GM12878 (cell line): Measurements from ENCODE around the gene IFNA14. TPM values are rescaled to one million over a fixed set of nuclear protein-coding genes. Genes with fewer than 3 reads are reported as not detected.

Experiments used
- BHLHE40 ChIP-seq, 2 experiments: fragments of 450-650 bp in 1 of 2; IDR thresholded peaks; 2 replicates each; pipeline ENCODE4 v1.6.1; 2011 to 2017; ENCODE audit warnings: low read depth in 2 of 2, borderline replicate concordance in 1 of 2, improper control_type of control experiment in 1 of 2, low read length in 1 of 2, mild to moderate bottlenecking in 1 of 2
- GATAD2B ChIP-seq: fragments of 450-650 bp; conservative IDR thresholded peaks from 2 replicates; pipeline ENCODE4 v1.6.1; 2017; ENCODE audit warnings: low read depth, mild to moderate bottlenecking, moderate library complexity
- HDAC2 ChIP-seq: fragments of 200-600 bp; sonication (generic); IDR thresholded peaks from 2 replicates; pipeline ENCODE4 v1.6.1; 2017
- HDAC6 ChIP-seq: fragments of 200-600 bp; sonication (generic); IDR thresholded peaks from one replicate; pipeline ENCODE4 v1.8.0; 2017; ENCODE audit warnings: antibody characterized with exemption; ENCODE audit not compliant: unreplicated experiment
- MTA2 ChIP-seq: fragments of 450-650 bp; IDR thresholded peaks from 2 replicates; pipeline ENCODE4 v1.6.1; 2016; ENCODE audit warnings: low read depth, mild to moderate bottlenecking, moderate library complexity
- NBN ChIP-seq: fragments of 450-650 bp; IDR thresholded peaks from 2 replicates; pipeline ENCODE4 v1.6.1; 2016
- NFXL1 ChIP-seq: fragments of 450-650 bp; IDR thresholded peaks from 2 replicates; pipeline ENCODE4 v1.6.1; 2017; ENCODE audit warnings: antibody characterized with exemption, mild to moderate bottlenecking, borderline replicate concordance
- RBBP5 ChIP-seq: fragments of 200-600 bp; sonication (generic); conservative IDR thresholded peaks from 2 replicates; pipeline ENCODE4 v1.6.1; 2016
- RELA ChIP-seq: fragments of 450-650 bp; IDR thresholded peaks from 2 replicates; pipeline ENCODE4 v1.8.0; 2014; ENCODE audit warnings: borderline replicate concordance; ENCODE audit not compliant: partially characterized antibody
- TARDBP ChIP-seq: IDR thresholded peaks from 2 replicates; pipeline ENCODE4 v1.6.1; 2016; ENCODE audit warnings: borderline replicate concordance
- polyA plus RNA-seq, 11 experiments: library from polyadenylated mRNA; depleted of rRNA in 4 of 11; unstranded in 6 of 11; stranded (reverse) in 5 of 11; fragments of >200 nt; fragmentation: Nextera tagmentation in 4 of 11; fragmentation: Illumina TruSeq in 1 of 11; extraction: Ambion mirVana in 4 of 11; extraction: Trizol in 1 of 11; gene quantifications; 1 replicate in 1 of 11; 2 replicates in 10 of 11; pipeline versions ENCODE4 v1.2.1 to v1.2.3, GENCODE V29; 2011 to 2016; ENCODE audit warnings: inconsistent platforms in 2 of 11, missing spikeins in 2 of 11, low read depth in 1 of 11
- total RNA-seq, 4 experiments: library from RNA; depleted of rRNA in 3 of 4; stranded (reverse); fragments of >200 nt in 3 of 4; fragmentation: Illumina TruSeq in 1 of 4; extraction: Trizol in 1 of 4; gene quantifications; 2 replicates each; pipeline versions ENCODE4 v1.2.1 to v1.2.3, GENCODE V29; 2013 to 2021
- TF ChIP-seq, protein P1 (sequence below): fragments of 450-650 bp; IDR thresholded peaks from 2 replicates; pipeline ENCODE4 v1.6.1; 2016; ENCODE audit warnings: mild to moderate bottlenecking
- TF ChIP-seq, protein P2 (sequence below): fragments of 450-650 bp; conservative IDR thresholded peaks from 2 replicates; pipeline ENCODE4 v1.6.1; 2017; ENCODE audit warnings: mild to moderate bottlenecking, moderate library complexity
- TF ChIP-seq, protein P3 (sequence below): IDR thresholded peaks from 2 replicates; pipeline ENCODE4 v1.6.1; 2012; ENCODE audit warnings: low read depth, low read length, improper control_type of control experiment
- TF ChIP-seq, protein P4 (sequence below): IDR thresholded peaks from 2 replicates; pipeline ENCODE4 v1.6.1; 2011; ENCODE audit warnings: mild to moderate bottlenecking, low read depth, low read length, moderate library complexity; ENCODE audit not compliant: insufficient replicate concordance
- TF ChIP-seq, protein P5 (sequence below): fragments of 450-650 bp; IDR thresholded peaks from 2 replicates; pipeline ENCODE4 v1.6.1; 2017; ENCODE audit warnings: mild to moderate bottlenecking, moderate library complexity
- TF ChIP-seq, protein P6 (sequence below): fragments of 450-650 bp; formaldehyde crosslinking; IDR thresholded peaks from 2 replicates; pipeline ENCODE4 v1.4.0; 2022; ENCODE audit warnings: mild to moderate bottlenecking, moderate library complexity

Gene IFNA14
- total and polyA plus RNA-seq, 10 of the 15 experiments (the other 5 are each of a cell fraction or from before 2014, with no cell fraction given): not detected

DNA sequence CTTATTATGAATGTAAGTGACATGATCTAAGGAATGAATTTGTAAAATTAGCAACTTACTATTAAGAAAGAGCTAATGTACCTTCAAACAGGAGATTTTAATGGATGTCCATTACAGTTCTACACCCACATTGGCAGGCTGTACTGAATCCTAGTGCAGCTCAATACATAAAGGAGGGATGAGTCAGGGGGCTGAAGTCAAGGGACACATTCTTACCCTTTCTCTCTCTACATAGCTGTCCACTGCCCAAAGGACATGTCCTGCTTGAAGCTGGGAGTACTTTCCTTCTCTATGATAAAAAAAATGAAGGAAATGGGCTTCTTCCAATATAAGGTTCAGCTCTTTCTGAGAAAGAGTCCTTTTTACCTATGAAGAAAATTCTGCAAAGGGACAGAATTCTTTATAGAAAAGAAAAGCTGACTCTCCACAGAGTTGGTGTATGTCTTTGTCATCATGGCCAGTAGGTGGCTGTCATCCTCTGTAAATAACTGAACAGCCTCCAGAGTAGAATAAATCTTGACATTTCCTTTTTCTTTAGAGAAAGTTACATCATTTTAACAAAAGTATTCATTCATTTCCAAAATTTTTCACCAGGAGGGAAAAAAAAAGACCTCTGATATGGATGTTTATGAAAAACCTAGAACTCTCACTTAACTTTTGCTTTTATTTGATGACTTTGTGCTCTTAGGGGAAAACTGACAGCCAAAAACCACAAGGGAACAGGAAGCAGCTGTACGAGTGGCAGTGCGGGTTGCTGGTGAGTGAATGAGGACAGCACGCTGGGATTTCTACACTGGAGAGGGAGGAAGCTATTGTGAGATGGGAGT lies 13.1 kb upstream of the IFNA14 start (continued):
- TF ChIP-seq, protein P1, sequence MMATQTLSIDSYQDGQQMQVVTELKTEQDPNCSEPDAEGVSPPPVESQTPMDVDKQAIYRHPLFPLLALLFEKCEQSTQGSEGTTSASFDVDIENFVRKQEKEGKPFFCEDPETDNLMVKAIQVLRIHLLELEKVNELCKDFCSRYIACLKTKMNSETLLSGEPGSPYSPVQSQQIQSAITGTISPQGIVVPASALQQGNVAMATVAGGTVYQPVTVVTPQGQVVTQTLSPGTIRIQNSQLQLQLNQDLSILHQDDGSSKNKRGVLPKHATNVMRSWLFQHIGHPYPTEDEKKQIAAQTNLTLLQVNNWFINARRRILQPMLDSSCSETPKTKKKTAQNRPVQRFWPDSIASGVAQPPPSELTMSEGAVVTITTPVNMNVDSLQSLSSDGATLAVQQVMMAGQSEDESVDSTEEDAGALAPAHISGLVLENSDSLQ: peak; percentile 22; the same call in 1 of the 2 replicates
- no peak for TF ChIP-seq NBN
- TF ChIP-seq, protein P2, sequence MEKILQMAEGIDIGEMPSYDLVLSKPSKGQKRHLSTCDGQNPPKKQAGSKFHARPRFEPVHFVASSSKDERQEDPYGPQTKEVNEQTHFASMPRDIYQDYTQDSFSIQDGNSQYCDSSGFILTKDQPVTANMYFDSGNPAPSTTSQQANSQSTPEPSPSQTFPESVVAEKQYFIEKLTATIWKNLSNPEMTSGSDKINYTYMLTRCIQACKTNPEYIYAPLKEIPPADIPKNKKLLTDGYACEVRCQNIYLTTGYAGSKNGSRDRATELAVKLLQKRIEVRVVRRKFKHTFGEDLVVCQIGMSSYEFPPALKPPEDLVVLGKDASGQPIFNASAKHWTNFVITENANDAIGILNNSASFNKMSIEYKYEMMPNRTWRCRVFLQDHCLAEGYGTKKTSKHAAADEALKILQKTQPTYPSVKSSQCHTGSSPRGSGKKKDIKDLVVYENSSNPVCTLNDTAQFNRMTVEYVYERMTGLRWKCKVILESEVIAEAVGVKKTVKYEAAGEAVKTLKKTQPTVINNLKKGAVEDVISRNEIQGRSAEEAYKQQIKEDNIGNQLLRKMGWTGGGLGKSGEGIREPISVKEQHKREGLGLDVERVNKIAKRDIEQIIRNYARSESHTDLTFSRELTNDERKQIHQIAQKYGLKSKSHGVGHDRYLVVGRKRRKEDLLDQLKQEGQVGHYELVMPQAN: no peak
- TF ChIP-seq, protein P3, sequence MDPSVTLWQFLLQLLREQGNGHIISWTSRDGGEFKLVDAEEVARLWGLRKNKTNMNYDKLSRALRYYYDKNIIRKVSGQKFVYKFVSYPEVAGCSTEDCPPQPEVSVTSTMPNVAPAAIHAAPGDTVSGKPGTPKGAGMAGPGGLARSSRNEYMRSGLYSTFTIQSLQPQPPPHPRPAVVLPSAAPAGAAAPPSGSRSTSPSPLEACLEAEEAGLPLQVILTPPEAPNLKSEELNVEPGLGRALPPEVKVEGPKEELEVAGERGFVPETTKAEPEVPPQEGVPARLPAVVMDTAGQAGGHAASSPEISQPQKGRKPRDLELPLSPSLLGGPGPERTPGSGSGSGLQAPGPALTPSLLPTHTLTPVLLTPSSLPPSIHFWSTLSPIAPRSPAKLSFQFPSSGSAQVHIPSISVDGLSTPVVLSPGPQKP: no peak
- TF ChIP-seq BHLHE40 (IDR thresholded peaks at IDR 0.05; ENCODE audit: borderline replicate concordance in 1 of 2, low read depth in 2 of 2, low read length in 1 of 2): no peak
- no peak for TF ChIP-seq TARDBP
- TF ChIP-seq HDAC6: no peak
- TF ChIP-seq RBBP5: no peak
- TF ChIP-seq MTA2: no peak
- TF ChIP-seq, protein P4, sequence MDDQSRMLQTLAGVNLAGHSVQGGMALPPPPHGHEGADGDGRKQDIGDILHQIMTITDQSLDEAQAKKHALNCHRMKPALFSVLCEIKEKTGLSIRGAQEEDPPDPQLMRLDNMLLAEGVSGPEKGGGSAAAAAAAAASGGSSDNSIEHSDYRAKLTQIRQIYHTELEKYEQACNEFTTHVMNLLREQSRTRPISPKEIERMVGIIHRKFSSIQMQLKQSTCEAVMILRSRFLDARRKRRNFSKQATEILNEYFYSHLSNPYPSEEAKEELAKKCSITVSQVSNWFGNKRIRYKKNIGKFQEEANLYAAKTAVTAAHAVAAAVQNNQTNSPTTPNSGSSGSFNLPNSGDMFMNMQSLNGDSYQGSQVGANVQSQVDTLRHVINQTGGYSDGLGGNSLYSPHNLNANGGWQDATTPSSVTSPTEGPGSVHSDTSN: no peak
- no peak for TF ChIP-seq HDAC2
- no peak for TF ChIP-seq RELA
- no peak for TF ChIP-seq GATAD2B
- TF ChIP-seq, protein P5, sequence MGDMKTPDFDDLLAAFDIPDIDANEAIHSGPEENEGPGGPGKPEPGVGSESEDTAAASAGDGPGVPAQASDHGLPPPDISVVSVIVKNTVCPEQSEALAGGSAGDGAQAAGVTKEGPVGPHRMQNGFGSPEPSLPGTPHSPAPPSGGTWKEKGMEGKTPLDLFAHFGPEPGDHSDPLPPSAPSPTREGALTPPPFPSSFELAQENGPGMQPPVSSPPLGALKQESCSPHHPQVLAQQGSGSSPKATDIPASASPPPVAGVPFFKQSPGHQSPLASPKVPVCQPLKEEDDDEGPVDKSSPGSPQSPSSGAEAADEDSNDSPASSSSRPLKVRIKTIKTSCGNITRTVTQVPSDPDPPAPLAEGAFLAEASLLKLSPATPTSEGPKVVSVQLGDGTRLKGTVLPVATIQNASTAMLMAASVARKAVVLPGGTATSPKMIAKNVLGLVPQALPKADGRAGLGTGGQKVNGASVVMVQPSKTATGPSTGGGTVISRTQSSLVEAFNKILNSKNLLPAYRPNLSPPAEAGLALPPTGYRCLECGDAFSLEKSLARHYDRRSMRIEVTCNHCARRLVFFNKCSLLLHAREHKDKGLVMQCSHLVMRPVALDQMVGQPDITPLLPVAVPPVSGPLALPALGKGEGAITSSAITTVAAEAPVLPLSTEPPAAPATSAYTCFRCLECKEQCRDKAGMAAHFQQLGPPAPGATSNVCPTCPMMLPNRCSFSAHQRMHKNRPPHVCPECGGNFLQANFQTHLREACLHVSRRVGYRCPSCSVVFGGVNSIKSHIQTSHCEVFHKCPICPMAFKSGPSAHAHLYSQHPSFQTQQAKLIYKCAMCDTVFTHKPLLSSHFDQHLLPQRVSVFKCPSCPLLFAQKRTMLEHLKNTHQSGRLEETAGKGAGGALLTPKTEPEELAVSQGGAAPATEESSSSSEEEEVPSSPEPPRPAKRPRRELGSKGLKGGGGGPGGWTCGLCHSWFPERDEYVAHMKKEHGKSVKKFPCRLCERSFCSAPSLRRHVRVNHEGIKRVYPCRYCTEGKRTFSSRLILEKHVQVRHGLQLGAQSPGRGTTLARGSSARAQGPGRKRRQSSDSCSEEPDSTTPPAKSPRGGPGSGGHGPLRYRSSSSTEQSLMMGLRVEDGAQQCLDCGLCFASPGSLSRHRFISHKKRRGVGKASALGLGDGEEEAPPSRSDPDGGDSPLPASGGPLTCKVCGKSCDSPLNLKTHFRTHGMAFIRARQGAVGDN: no peak
- TF ChIP-seq NFXL1: no peak
- TF ChIP-seq, protein P6, sequence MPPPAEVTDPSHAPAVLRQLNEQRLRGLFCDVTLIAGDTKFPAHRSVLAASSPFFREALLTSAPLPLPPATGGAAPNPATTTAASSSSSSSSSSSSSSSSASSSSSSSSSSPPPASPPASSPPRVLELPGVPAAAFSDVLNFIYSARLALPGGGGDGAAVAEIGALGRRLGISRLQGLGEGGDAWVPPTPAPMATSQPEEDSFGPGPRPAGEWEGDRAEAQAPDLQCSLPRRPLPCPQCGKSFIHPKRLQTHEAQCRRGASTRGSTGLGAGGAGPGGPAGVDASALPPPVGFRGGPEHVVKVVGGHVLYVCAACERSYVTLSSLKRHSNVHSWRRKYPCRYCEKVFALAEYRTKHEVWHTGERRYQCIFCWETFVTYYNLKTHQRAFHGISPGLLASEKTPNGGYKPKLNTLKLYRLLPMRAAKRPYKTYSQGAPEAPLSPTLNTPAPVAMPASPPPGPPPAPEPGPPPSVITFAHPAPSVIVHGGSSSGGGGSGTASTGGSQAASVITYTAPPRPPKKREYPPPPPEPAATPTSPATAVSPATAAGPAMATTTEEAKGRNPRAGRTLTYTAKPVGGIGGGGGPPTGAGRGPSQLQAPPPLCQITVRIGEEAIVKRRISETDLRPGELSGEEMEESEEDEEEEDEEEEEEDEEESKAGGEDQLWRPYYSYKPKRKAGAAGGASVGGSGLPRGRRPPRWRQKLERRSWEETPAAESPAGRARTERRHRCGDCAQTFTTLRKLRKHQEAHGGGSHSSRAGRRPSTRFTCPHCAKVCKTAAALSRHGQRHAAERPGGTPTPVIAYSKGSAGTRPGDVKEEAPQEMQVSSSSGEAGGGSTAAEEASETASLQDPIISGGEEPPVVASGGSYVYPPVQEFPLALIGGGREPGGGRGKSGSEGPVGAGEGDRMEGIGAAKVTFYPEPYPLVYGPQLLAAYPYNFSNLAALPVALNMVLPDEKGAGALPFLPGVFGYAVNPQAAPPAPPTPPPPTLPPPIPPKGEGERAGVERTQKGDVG: no peak
